Panc1 (cell line): ENCODE measurements around the gene COL4A1. TPM values are rescaled to one million over a fixed set of nuclear protein-coding genes. Genes with fewer than 3 reads are reported as not detected.

Source experiments
- ATAC-seq: fragments of 200-7000 bp; cut with Tn5 transposase; 2 replicates; pipeline ENCODE4 v1.9.1; 2020; ENCODE audit warnings: mild to moderate bottlenecking, moderate library complexity
- BruUV-seq: library from RNA; stranded (reverse); fragments of 400-500 nt; replicated peaks from 2 replicates; lab custom pipeline; 2021; lab: Mats Ljungman, UMichigan
- CTCF ChIA-PET: fragments of 300-600 bp; sonication (Branson Sonifier 250); formaldehyde crosslinking; loops from one replicate; lab custom pipeline; 2022; ENCODE audit warnings: antibody characterized with exemption; lab: Charles Lee
- POLR2A ChIA-PET: fragments of 300-600 bp; sonication (Branson Sonifier 250); formaldehyde crosslinking; loops from one replicate; lab custom pipeline; 2022; ENCODE audit warnings: antibody characterized with exemption; lab: Charles Lee
- DNase-seq: peaks from one replicate; pipeline ENCODE4 v3.0.0-alpha.2; 2010; ENCODE audit warnings: low read depth, low spot score
- H3K27ac ChIP-seq: 2 replicates; pipeline ENCODE4 v1.5.1; 2011; ENCODE audit warnings: mild to moderate bottlenecking, low read length, inconsistent platforms
- H3K27me3 ChIP-seq: fragments of 200-500 bp; sonication (Bioruptor generic); 2 replicates; pipeline ENCODE4 v1.6.0; 2014; ENCODE audit warnings: low read length, inconsistent platforms; ENCODE audit not compliant: control insufficient read depth, insufficient read depth
- H3K36me3 ChIP-seq: fragments of 200-500 bp; sonication (Bioruptor generic); 2 replicates; pipeline ENCODE4 v1.5.1; 2014; ENCODE audit warnings: inconsistent platforms, mild to moderate bottlenecking, low read length, moderate library complexity; ENCODE audit not compliant: control insufficient read depth, insufficient read depth
- H3K4me1 ChIP-seq: 2 replicates; pipeline ENCODE4 v1.5.1; 2011; ENCODE audit warnings: inconsistent platforms, mild to moderate bottlenecking, low read length, moderate library complexity; ENCODE audit not compliant: control insufficient read depth, insufficient read depth
- H3K4me3 ChIP-seq, 2 experiments: 2 replicates each; pipeline ENCODE4 v1.5.1; 2011 to 2012; ENCODE audit warnings: low read depth in 2 of 2, low read length in 2 of 2, mild to moderate bottlenecking in 2 of 2, inconsistent platforms in 1 of 2, moderate library complexity in 1 of 2
- H3K9me3 ChIP-seq: fragments of 200-500 bp; sonication (Bioruptor generic); 2 replicates; pipeline ENCODE4 v1.5.1; 2014; ENCODE audit warnings: low read depth, mild to moderate bottlenecking, inconsistent platforms, low read length, moderate library complexity; ENCODE audit not compliant: control insufficient read depth, insufficient read depth
- CTCF ChIP-seq: fragments of 450-650 bp; IDR thresholded peaks from 2 replicates; pipeline ENCODE4 v1.5.1; 2017; ENCODE audit warnings: mild to moderate bottlenecking
- POLR2AphosphoS5 ChIP-seq: IDR thresholded peaks from 2 replicates; pipeline ENCODE4 v1.6.1; 2012; ENCODE audit warnings: mild to moderate bottlenecking, low read depth, low read length, moderate library complexity
- REST ChIP-seq, 2 experiments: IDR thresholded peaks; 2 replicates each; pipeline ENCODE4 v1.6.1; 2011 to 2012; ENCODE audit warnings: low read depth in 2 of 2, control low read depth in 1 of 2, low read length in 1 of 2, mild to moderate bottlenecking in 1 of 2, moderate library complexity in 1 of 2; ENCODE audit not compliant: insufficient read depth in 1 of 2
- SIN3A ChIP-seq: IDR thresholded peaks from 2 replicates; pipeline ENCODE4 v1.6.1; 2012; ENCODE audit warnings: low read depth, mild to moderate bottlenecking, low read length, moderate library complexity, borderline replicate concordance; ENCODE audit not compliant: insufficient read depth
- TCF7L2 ChIP-seq: IDR thresholded peaks from 2 replicates; pipeline ENCODE4 v1.6.1; 2011; ENCODE audit warnings: mild to moderate bottlenecking, low read depth, low read length, inconsistent platforms
- in situ Hi-C: cut with HindIII; loops from 2 replicates; pipeline ENCODE4 v1.10.0; 2016; ENCODE audit warnings: low sequenced_read_pairs, low pct_unique_long_range_greater_than_20kb
- intact Hi-C: fragments of 100-400 bp; cut with micrococcal nuclease; formaldehyde crosslinking; loops from one replicate; pipeline ENCODE4 v1.10.0; 2022; ENCODE audit not compliant: unreplicated experiment
- total RNA-seq: library from RNA; stranded (reverse); gene quantifications from one replicate; pipeline ENCODE4 v1.2.1, GENCODE V29; 2021; ENCODE audit not compliant: unreplicated experiment

Gene COL4A1
- total RNA-seq, 1 experiment from 2014 or later = 1.1 TPM

GRCh38 chr13:110350049-110350448 is 43.1 kb upstream of the COL4A1 start:
- ATAC-seq = no peak

GRCh38 chr13:110349239-110349638 is 42.3 kb upstream of the COL4A1 start:
- DNase-seq (no peak), ATAC-seq (no peak)
- H3K4me3 ChIP-seq = no peak overlapping the region
- H3K4me1 ChIP-seq = no peaks in the 10 kb centered on the region
- H3K27ac ChIP-seq = no peak overlapping the region
- intact Hi-C loops = no loop called here
- in situ Hi-C loops = no loop called here
- ChIA-PET POLR2A (no interaction called here), CTCF (no interaction called here)
- no peaks in the 10 kb centered on the region for H3K9me3 ChIP-seq
- no TSS peak for BruUV-seq
- H3K27me3 ChIP-seq = no peaks in the 10 kb centered on the region; the same call in 1 of the 2 replicates
- no peaks in the 10 kb centered on the region for H3K36me3 ChIP-seq
- no peak for TF ChIP-seq TCF7L2
- TF ChIP-seq CTCF = no peak
- no peak for TF ChIP-seq SIN3A
- TF ChIP-seq REST (IDR thresholded peaks at IDR 0.05; ENCODE audit: insufficient read depth in 1 of 2, low read depth in 2 of 2, low read length in 1 of 2) = no peak
- TF ChIP-seq POLR2AphosphoS5 = no peak

More at GRCh38 chr13:110350049-110350448, 43.1 kb upstream of the COL4A1 start:
- in situ Hi-C loops = no loop called here
- Histone ChIP-seq H3K4me3 (no peak overlapping the region), H3K27me3 (no peaks in the 10 kb centered on the region; the same call in 1 of the 2 replicates), H3K36me3 (no peaks in the 10 kb centered on the region), H3K4me1 (no peaks in the 10 kb centered on the region), H3K27ac (no peak overlapping the region), H3K9me3 (no peaks in the 10 kb centered on the region)
- intact Hi-C loops = no loop called here
- ChIA-PET CTCF (no interaction called here), POLR2A (interaction anchor here (0.6 kb wide), 1 partner anchor 660 kb away, joined by 4 read pairs; no protein-coding TSS in a partner anchor)
- no peak for DNase-seq
- no TSS peak for BruUV-seq
- TF ChIP-seq TCF7L2 (no peak), REST (IDR thresholded peaks at IDR 0.05; ENCODE audit: insufficient read depth in 1 of 2, low read depth in 2 of 2, low read length in 1 of 2) (no peak), POLR2AphosphoS5 (no peak), SIN3A (no peak), CTCF (no peak)
